B cell (primary cell): ENCODE measurements around the gene NLRC5.

Experiments used
- CTCF ChIP-seq: fragments of 200-600 bp; IDR thresholded peaks from one replicate; pipeline ENCODE4 v1.8.0; 2022; ENCODE audit warnings: antibody characterized with exemption, mild to moderate bottlenecking
- EZH2 ChIP-seq: IDR thresholded peaks from 2 replicates; pipeline ENCODE4 v1.6.1; 2012; ENCODE audit warnings: borderline replicate concordance, low read depth, mild to moderate bottlenecking, moderate library complexity, low read length; ENCODE audit not compliant: insufficient read depth, poor library complexity, severe bottlenecking

- TF ChIP-seq EZH2 = no peak
- TF ChIP-seq CTCF = no peak
These were observed 6.7 kb upstream of the NLRC5 start for GRCh38 chr16:56982695-56983094.
